ENCODE data around the gene GPR139. TPM values are rescaled to one million over a fixed set of nuclear protein-coding genes. Genes with fewer than 3 reads are reported as not detected.

GPR139 gene
- total and polyA plus RNA-seq, 3 donors from 2014 or later: not detected

DNA sequence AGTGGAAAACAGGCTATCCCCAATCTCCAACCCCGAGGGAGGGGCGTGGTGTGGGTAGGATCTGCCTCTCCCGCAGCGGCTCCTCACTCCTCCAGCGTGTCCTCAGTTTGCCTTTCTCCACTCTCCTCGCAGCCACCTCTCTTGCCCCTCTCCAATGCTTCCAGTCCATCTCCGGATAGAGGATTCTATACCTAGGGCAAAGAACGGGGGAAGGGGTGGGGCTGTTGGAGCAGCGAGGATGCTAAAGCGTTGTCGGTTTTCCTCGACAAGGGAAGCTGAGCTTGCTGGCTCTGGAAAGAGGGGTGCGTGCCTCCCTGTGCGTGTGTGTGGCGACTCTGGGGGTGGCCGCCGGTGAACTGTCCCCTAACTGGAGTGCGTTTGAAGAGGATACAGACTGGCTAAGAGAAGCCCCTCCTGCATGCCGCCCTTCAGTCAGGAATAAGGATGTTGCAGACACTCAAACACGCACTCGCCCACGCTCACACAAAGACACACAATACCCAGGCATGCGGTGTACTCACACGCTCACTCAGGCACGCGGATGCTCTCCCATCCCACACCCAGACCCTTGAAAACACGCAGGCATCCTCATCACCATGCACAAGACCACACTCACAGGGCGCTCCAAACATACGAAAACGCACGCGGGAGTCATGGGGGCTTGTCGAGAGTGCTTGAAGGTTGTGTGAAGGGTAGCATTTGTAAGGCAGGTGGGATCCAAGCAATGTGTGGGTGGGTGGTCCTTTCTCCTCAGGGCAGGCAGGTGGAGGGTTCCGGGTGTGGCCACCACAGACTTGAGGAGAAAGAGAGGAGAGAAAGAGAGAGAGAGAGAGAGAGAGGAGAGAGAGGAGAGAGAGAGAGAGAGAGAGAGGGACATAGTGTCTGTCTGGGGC lies 655 bp upstream of the GPR139 start:
- 4 to 7% methylated on average over 31 to 34 of the region's 34 CpGs for WGBS, 2 donors
- no peak for DNase-seq

DNA sequence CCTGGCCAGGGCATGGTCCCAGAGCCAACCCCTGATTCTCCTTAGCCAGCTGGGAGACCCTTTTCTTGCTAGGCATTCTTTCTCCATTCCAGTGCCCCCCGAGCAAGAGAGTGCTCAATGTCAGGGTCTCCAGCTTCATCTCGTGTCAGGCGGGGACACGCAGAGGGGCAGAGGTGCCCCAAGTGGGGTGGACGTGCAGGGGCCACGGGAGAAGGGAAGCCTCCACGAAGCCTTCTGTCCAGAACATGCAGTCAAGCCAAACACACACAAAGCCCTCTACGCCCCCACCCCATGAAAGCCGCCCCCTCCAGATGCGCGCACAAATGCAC lies 852 bp downstream of the GPR139 start:
- DNase-seq: no peak
- no peaks in the 10 kb centered on the region for H3K9me3 ChIP-seq
- H3K4me3 ChIP-seq: no peak overlapping the region
- peaks cover 6% of the 10 kb centered on the region for H3K4me1 ChIP-seq
- 2 to 8% methylated on average over 7 to 11 of the region's 11 CpGs for WGBS, 2 donors
- no peaks in the 10 kb centered on the region for H3K27me3 ChIP-seq
- H3K27ac ChIP-seq: no peak overlapping the region
- TF ChIP-seq POLR2A (IDR thresholded peaks at IDR 0.05): no peak
- TF ChIP-seq, protein P1, sequence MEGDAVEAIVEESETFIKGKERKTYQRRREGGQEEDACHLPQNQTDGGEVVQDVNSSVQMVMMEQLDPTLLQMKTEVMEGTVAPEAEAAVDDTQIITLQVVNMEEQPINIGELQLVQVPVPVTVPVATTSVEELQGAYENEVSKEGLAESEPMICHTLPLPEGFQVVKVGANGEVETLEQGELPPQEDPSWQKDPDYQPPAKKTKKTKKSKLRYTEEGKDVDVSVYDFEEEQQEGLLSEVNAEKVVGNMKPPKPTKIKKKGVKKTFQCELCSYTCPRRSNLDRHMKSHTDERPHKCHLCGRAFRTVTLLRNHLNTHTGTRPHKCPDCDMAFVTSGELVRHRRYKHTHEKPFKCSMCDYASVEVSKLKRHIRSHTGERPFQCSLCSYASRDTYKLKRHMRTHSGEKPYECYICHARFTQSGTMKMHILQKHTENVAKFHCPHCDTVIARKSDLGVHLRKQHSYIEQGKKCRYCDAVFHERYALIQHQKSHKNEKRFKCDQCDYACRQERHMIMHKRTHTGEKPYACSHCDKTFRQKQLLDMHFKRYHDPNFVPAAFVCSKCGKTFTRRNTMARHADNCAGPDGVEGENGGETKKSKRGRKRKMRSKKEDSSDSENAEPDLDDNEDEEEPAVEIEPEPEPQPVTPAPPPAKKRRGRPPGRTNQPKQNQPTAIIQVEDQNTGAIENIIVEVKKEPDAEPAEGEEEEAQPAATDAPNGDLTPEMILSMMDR (IDR thresholded peaks at IDR 0.05): no peak
- H3K36me3 ChIP-seq (ENCODE audit: low read depth, missing control alignments): no peaks in the 10 kb centered on the region
- intact Hi-C loops (cut with DNase I; ENCODE audit: low total_unique reads): no loop called here

More for the DNA sequence above, 655 bp upstream of the GPR139 start:
- intact Hi-C loops (cut with DNase I; ENCODE audit: low total_unique reads): no loop called here
- H3K27ac ChIP-seq: no peak overlapping the region
- TF ChIP-seq, protein P1 (IDR thresholded peaks at IDR 0.05): no peak
- TF ChIP-seq POLR2A (IDR thresholded peaks at IDR 0.05): no peak
- no peaks in the 10 kb centered on the region for H3K27me3 ChIP-seq
- H3K4me3 ChIP-seq: peak overlapping the region in 1 of 2 donors; percentile 47
- peaks cover 6% of the 10 kb centered on the region for H3K4me1 ChIP-seq
- no peaks in the 10 kb centered on the region for H3K36me3 ChIP-seq (ENCODE audit: low read depth, missing control alignments)
- no peaks in the 10 kb centered on the region for H3K9me3 ChIP-seq

DNA sequence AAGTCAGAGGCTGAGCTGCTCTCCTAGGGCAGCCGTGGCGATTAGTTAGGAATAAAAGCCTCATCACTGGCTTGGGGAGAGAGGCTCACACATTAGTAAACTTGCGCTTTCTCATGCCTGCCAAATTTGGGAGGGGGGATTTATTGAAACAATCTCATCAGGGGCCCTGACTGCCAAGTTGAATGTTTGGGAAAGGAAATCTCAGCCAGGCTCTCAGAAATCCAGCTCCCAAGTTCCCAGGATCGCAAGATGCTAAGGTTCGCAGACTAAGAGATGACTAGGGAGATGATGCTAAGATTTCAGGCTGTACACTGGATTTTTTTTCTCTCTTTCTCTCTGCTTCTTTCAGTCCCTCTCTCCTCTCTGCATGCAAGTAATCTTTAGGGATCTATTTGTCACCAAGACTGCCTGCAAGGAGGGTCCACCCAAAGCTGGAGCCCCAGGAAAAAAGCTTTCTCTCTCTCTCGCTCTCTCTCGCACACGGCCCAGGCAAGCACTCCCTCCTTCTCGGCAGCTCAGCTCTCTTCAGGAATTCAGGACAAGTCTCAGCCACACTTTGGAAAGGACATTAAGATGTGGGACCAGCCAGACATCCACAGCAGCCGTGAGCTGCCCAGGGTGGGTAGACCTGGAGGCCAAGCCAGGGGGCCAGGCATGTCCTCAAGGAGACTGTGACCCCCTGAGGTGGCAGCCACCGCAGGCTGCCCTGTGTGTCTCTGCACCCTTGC lies 1.4 kb downstream of the GPR139 start:
- H3K9me3 ChIP-seq: no peaks in the 10 kb centered on the region
- no peak overlapping the region for H3K27ac ChIP-seq
- intact Hi-C loops (cut with DNase I; ENCODE audit: low total_unique reads): no loop called here
- DNase-seq: no peak
- no peak for TF ChIP-seq POLR2A (IDR thresholded peaks at IDR 0.05)
- TF ChIP-seq, protein P1 (IDR thresholded peaks at IDR 0.05): no peak
- H3K36me3 ChIP-seq (ENCODE audit: low read depth, missing control alignments): no peaks in the 10 kb centered on the region
- no peaks in the 10 kb centered on the region for H3K27me3 ChIP-seq
- peaks cover 6% of the 10 kb centered on the region for H3K4me1 ChIP-seq
- H3K4me3 ChIP-seq: no peak overlapping the region
- WGBS, 2 donors: 31 to 40% methylated on average over 11 of the region's 11 CpGs

DNA sequence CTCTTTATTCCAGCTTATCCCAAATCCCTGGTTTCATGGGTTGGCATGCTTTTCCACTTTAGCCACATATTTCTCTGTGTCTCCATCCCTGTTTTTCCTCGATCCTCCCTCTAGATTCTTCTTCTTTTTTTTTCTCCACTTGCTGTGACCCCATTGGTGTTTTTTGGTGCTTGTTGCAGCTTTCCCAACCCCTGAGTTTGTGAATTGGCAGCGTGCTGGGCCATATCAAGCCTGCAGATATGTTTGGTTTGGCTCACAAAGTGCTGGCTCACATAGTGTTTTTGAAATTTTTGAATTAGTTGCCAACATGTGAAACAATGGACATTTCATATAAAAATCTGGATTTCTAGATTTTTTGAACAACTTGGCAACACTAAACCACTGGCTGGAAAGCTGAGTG lies 8.8 kb downstream of the GPR139 start:
- intact Hi-C loops (cut with DNase I; ENCODE audit: low total_unique reads): no loop called here
- H3K36me3 ChIP-seq (ENCODE audit: low read depth, missing control alignments): no peaks in the 10 kb centered on the region
- TF ChIP-seq, protein P1 (IDR thresholded peaks at IDR 0.05): no peak
- TF ChIP-seq POLR2A (IDR thresholded peaks at IDR 0.05): no peak
- whole genome bisulfite sequencing, 2 donors: 32 to 38% methylated on average over 2 of the region's 2 CpGs
- no peak overlapping the region for H3K27ac ChIP-seq
- H3K4me1 ChIP-seq: no peaks in the 10 kb centered on the region
- H3K4me3 ChIP-seq: no peak overlapping the region
- H3K27me3 ChIP-seq: no peaks in the 10 kb centered on the region
- peak; percentile 58 for DNase-seq
- no peaks in the 10 kb centered on the region for H3K9me3 ChIP-seq
